Keratinocyte (primary cell): ENCODE results near the gene ATF6B. TPM values are rescaled to one million over a fixed set of nuclear protein-coding genes. Genes with fewer than 3 reads are reported as not detected.

ENCODE experiments used
- DNase-seq: peaks from one replicate; pipeline ENCODE4 v3.0.0-alpha.2; 2011; ENCODE audit warnings: low read depth, missing footprints, low spot score
- FAIRE-seq: peaks from 2 replicates; lab custom pipeline; 2011; peaks lifted over from hg19 to GRCh38; lab: Jason Lieb, UNC
- H2AFZ ChIP-seq: 2 replicates; pipeline ENCODE4 v1.6.0; 2012; ENCODE audit warnings: low read length, control low read depth, inconsistent platforms; ENCODE audit not compliant: control insufficient read depth
- H3K27ac ChIP-seq: 2 replicates; pipeline ENCODE4 v1.5.1; 2011; ENCODE audit warnings: low read length; ENCODE audit not compliant: control insufficient read depth, insufficient read depth
- H3K27me3 ChIP-seq: 3 replicates; pipeline ENCODE4 v1.6.0; 2011; ENCODE audit warnings: low read length; ENCODE audit not compliant: control insufficient read depth, insufficient read depth; ENCODE audit errors: extremely low read depth
- H3K36me3 ChIP-seq, 2 experiments: 2 replicates in 1 of 2; 3 replicates in 1 of 2; pipeline ENCODE4 v1.5.1; 2011; ENCODE audit warnings: low read length in 2 of 2, mild to moderate bottlenecking in 1 of 2; ENCODE audit not compliant: control insufficient read depth in 2 of 2, insufficient read depth in 2 of 2; ENCODE audit errors: extremely low read depth in 1 of 2
- H3K4me1 ChIP-seq: 3 replicates; pipeline ENCODE4 v1.5.1; 2011; ENCODE audit warnings: low read length; ENCODE audit not compliant: control insufficient read depth, insufficient read depth; ENCODE audit errors: extremely low read depth
- H3K4me2 ChIP-seq: 3 replicates; pipeline ENCODE4 v1.6.0; 2011; ENCODE audit warnings: low read depth, low read length; ENCODE audit not compliant: control insufficient read depth, insufficient read depth; ENCODE audit errors: extremely low read depth
- H3K4me3 ChIP-seq, 3 experiments: fragments of 200-600 bp in 1 of 3; sonication (generic) in 1 of 3; 2 replicates in 2 of 3; 3 replicates in 1 of 3; pipeline ENCODE4 v1.5.1; 2011 to 2016; ENCODE audit warnings: low read length in 3 of 3, mild to moderate bottlenecking in 3 of 3, control low read depth in 2 of 3, inconsistent platforms in 1 of 3, low read depth in 1 of 3, mixed read lengths in 1 of 3, mixed run types in 1 of 3, moderate library complexity in 1 of 3; ENCODE audit not compliant: control insufficient read depth in 2 of 3, insufficient read depth in 2 of 3; ENCODE audit errors: extremely low read depth in 1 of 3
- H3K79me2 ChIP-seq: 2 replicates; pipeline ENCODE4 v1.6.0; 2012; ENCODE audit warnings: low read length; ENCODE audit not compliant: control insufficient read depth, insufficient read depth
- H3K9ac ChIP-seq: 3 replicates; pipeline ENCODE4 v1.6.0; 2011; ENCODE audit warnings: low read length; ENCODE audit not compliant: control insufficient read depth, insufficient read depth; ENCODE audit errors: extremely low read depth
- H3K9me1 ChIP-seq: 3 replicates; pipeline ENCODE4 v1.6.0; 2011; ENCODE audit warnings: low read length; ENCODE audit not compliant: control insufficient read depth, insufficient read depth; ENCODE audit errors: extremely low read depth
- H3K9me3 ChIP-seq: 2 replicates; pipeline ENCODE4 v1.5.1; 2012; ENCODE audit warnings: low read depth, low read length; ENCODE audit not compliant: control insufficient read depth
- H4K20me1 ChIP-seq: 3 replicates; pipeline ENCODE4 v1.6.0; 2011; ENCODE audit warnings: low read length; ENCODE audit not compliant: control insufficient read depth, insufficient read depth; ENCODE audit errors: extremely low read depth
- EZH2 ChIP-seq: IDR thresholded peaks from one replicate; pipeline ENCODE4 v1.6.1; 2012; ENCODE audit warnings: inconsistent platforms, mild to moderate bottlenecking, low read length, moderate library complexity
- dilution Hi-C: fragments of 300-500 bp; cut with MboI; formaldehyde crosslinking; loops from one replicate; pipeline ENCODE4 v1.7.0; 2020; ENCODE audit warnings: low sequenced_read_pairs; ENCODE audit not compliant: extremely low pct_ligation_motif_present
- polyA plus RNA-seq, 5 experiments: library from polyadenylated mRNA; depleted of rRNA in 3 of 5; stranded (reverse) in 3 of 5; stranded (forward) in 1 of 5; unstranded in 1 of 5; fragments of >200 nt; gene quantifications; 1 replicate in 1 of 5; 2 replicates in 3 of 5; 3 replicates in 1 of 5; pipeline versions ENCODE4 v1.2.1 to v1.2.3, GENCODE V29; 2011 to 2012; ENCODE audit warnings: missing spikeins in 2 of 5, low read depth in 1 of 5, low replicate concordance in 1 of 5
- TF ChIP-seq, protein P1 (sequence below), 3 experiments: IDR thresholded peaks in 1 of 3; conservative IDR thresholded peaks in 1 of 3; optimal IDR thresholded peaks in 1 of 3; 2 replicates in 2 of 3; 3 replicates in 1 of 3; pipeline versions ENCODE3 to v1.5.1; 2011; ENCODE audit warnings: low read length in 3 of 3, mild to moderate bottlenecking in 3 of 3, moderate library complexity in 2 of 3, control low read depth in 1 of 3, inconsistent platforms in 1 of 3; ENCODE audit not compliant: insufficient read depth in 2 of 3; ENCODE audit errors: extremely low read depth in 1 of 3

The ATF6B gene
- polyA plus RNA-seq, 1 donor (not counting 4 experiments of a cell fraction or from before 2014, with no cell fraction given): 30.4 TPM

DNA sequence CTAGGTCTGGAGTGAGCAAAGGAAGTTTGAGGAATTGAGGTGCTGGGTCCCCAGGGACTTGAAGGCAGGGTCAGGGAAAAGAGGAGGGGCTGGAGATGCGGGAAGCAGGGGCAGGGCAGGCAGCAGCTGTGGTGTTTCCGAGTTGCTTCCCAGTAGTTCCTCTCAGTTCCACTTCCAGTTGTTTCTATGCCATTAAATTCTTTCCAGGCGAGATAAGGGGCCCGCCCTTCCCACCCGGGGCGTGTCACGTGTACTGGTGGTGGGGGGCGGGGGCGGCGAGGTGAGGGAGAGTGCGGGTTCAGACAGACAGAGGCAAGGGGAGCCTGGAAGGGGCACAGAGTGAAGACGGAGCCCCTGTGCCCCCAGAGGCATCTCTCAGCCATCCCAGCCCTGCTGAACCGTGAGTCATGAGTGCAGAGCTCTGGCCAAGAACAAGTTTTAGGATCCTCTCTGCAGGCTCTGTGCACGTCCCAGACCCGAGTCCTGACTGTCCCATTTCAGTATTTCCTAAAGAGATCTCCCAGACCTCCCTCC is 19.9 kb downstream of the ATF6B start:
- Histone ChIP-seq H3K9ac (no peak overlapping the region), H3K4me3 (no peak overlapping the region), H3K36me3 (peaks cover 0 to under 1% of the 10 kb centered on the region in 2 experiments), H3K27ac (no peak overlapping the region), H3K27me3 (peaks cover 9% of the 10 kb centered on the region), H3K4me1 (peaks cover 19% of the 10 kb centered on the region), H2AFZ (no peak overlapping the region), H3K9me1 (no peaks in the 10 kb centered on the region), H4K20me1 (no peaks in the 10 kb centered on the region), H3K79me2 (no peaks in the 10 kb centered on the region), H3K9me3 (no peaks in the 10 kb centered on the region), H3K4me2 (peak overlapping the region; percentile 53)
- dilution Hi-C loops: no loop called here
- DNase-seq (no peak), FAIRE-seq (peak; percentile 76)
- TF ChIP-seq, protein P1, sequence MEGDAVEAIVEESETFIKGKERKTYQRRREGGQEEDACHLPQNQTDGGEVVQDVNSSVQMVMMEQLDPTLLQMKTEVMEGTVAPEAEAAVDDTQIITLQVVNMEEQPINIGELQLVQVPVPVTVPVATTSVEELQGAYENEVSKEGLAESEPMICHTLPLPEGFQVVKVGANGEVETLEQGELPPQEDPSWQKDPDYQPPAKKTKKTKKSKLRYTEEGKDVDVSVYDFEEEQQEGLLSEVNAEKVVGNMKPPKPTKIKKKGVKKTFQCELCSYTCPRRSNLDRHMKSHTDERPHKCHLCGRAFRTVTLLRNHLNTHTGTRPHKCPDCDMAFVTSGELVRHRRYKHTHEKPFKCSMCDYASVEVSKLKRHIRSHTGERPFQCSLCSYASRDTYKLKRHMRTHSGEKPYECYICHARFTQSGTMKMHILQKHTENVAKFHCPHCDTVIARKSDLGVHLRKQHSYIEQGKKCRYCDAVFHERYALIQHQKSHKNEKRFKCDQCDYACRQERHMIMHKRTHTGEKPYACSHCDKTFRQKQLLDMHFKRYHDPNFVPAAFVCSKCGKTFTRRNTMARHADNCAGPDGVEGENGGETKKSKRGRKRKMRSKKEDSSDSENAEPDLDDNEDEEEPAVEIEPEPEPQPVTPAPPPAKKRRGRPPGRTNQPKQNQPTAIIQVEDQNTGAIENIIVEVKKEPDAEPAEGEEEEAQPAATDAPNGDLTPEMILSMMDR (optimal IDR thresholded peaks at IDR 0.05 in 1 of 3, IDR thresholded peaks at IDR 0.05 in 1 of 3, conservative IDR thresholded peaks at IDR 0.05 in 1 of 3; ENCODE audit: extremely low read depth in 1 of 3, insufficient read depth in 2 of 3, low read length in 3 of 3): no peak
- TF ChIP-seq EZH2: no peak

DNA sequence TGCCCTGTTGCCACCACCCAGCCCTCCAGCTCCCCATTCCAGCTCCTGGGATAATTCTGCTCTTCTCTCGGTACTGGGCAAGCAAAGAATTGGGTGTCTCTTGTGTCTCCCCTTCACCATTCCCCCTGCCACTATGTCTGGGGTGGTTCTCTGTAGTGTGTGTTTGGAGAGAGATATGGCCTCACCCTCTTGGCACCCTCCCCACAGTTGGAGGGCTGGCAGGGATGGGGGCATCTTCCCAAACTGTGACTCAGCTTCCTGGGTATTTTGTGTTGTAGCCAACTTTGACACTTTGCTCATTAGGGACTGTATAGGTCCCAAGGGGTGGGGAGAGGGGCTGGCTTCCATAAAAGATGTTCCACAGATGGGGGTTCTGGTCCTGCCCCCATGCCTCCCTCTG is 20.6 kb downstream of the ATF6B start:
- no peak for DNase-seq
- H3K27me3 ChIP-seq: peaks cover 9% of the 10 kb centered on the region
- no peak for FAIRE-seq
- H3K4me3 ChIP-seq: no peak overlapping the region
- no peaks in the 10 kb centered on the region for H3K79me2 ChIP-seq
- H3K9me1 ChIP-seq: no peaks in the 10 kb centered on the region
- H3K9ac ChIP-seq: no peak overlapping the region
- no peaks in the 10 kb centered on the region for H4K20me1 ChIP-seq
- no peak overlapping the region for H3K27ac ChIP-seq
- dilution Hi-C loops: no loop called here
- H2AFZ ChIP-seq: no peak overlapping the region
- no peaks in the 10 kb centered on the region for H3K9me3 ChIP-seq
- peaks cover 19% of the 10 kb centered on the region for H3K4me1 ChIP-seq
- TF ChIP-seq, protein P1 (optimal IDR thresholded peaks at IDR 0.05 in 1 of 3, IDR thresholded peaks at IDR 0.05 in 1 of 3, conservative IDR thresholded peaks at IDR 0.05 in 1 of 3; ENCODE audit: extremely low read depth in 1 of 3, insufficient read depth in 2 of 3, low read length in 3 of 3): no peak
- TF ChIP-seq EZH2: no peak
- no peaks in the 10 kb centered on the region for H3K36me3 ChIP-seq
- peak overlapping the region; percentile 53 for H3K4me2 ChIP-seq
